K562 (cell line): ENCODE data around the gene PCNX3. TPM values are rescaled to one million over a fixed set of nuclear protein-coding genes. Genes with fewer than 3 reads are reported as not detected.
A peak's percentile ranks its signal among the peaks of the same experiment; 100 is the strongest.

Experiments used
- CBFB ChIP-seq: sonication (generic); formaldehyde crosslinking; IDR thresholded peaks from 2 replicates; pipeline ENCODE4 v1.4.0; 2020; ENCODE audit warnings: mild to moderate bottlenecking, missing genetic modification reagents
- CBX1 ChIP-seq: sonication (generic); IDR thresholded peaks from 2 replicates; pipeline ENCODE4 v1.6.1; 2016; ENCODE audit warnings: antibody characterized with exemption, low read depth, mild to moderate bottlenecking
- ELF1 ChIP-seq: fragments of 200-800 bp; sonication (Bioruptor generic); IDR thresholded peaks from 2 replicates; pipeline ENCODE4 v1.6.1; 2016; ENCODE audit warnings: missing genetic modification characterization, missing compliant biosample characterization
- FOSL1 ChIP-seq: fragments of 200-800 bp; sonication (Bioruptor generic); conservative IDR thresholded peaks from 2 replicates; pipeline ENCODE4 v1.6.1; 2016; ENCODE audit warnings: missing genetic modification characterization, missing compliant biosample characterization
- GABPA ChIP-seq: fragments of 200-800 bp; sonication (Bioruptor generic); conservative IDR thresholded peaks from 2 replicates; pipeline ENCODE4 v1.6.1; 2016; ENCODE audit warnings: low read depth, missing genetic modification characterization, missing compliant biosample characterization
- HNRNPL ChIP-seq: fragments of 200-400 bp; formaldehyde crosslinking; IDR thresholded peaks from 2 replicates; pipeline ENCODE4 v1.6.1; 2017; ENCODE audit warnings: low read depth, mild to moderate bottlenecking, low read length
- PHF8 ChIP-seq: fragments of 200-600 bp; sonication (generic); IDR thresholded peaks from 2 replicates; pipeline ENCODE4 v1.6.1; 2012; ENCODE audit warnings: mixed run types, mild to moderate bottlenecking, inconsistent platforms, low read length, moderate library complexity, borderline replicate concordance
- RBFOX2 ChIP-seq: fragments of 200-400 bp; formaldehyde crosslinking; IDR thresholded peaks from 2 replicates; pipeline ENCODE4 v1.6.1; 2017; ENCODE audit warnings: low read depth, mild to moderate bottlenecking, low read length, moderate library complexity
- TEAD2 ChIP-seq: fragments of 450-650 bp; IDR thresholded peaks from 2 replicates; pipeline ENCODE4 v1.6.1; 2016; ENCODE audit warnings: missing genetic modification characterization, control low read depth, missing compliant biosample characterization
- ZBTB1 ChIP-seq: sonication (generic); formaldehyde crosslinking; IDR thresholded peaks from 2 replicates; pipeline ENCODE4 v1.8.1; 2023; ENCODE audit warnings: missing genetic modification reagents, low read depth, mild to moderate bottlenecking, borderline replicate concordance
- ZFP36 ChIP-seq: fragments of 150-350 bp; IDR thresholded peaks from 2 replicates; pipeline ENCODE4 v1.6.1; 2018; ENCODE audit warnings: low read length, low read depth; ENCODE audit not compliant: partially characterized antibody
- ZNF232 ChIP-seq: sonication (generic); formaldehyde crosslinking; IDR thresholded peaks from 2 replicates; pipeline ENCODE4 v1.8.0; 2022; ENCODE audit warnings: mild to moderate bottlenecking, missing genetic modification reagents
- ZNF830 ChIP-seq: fragments of 250-450 bp; sonication (Bioruptor Pico); IDR thresholded peaks from 2 replicates; pipeline ENCODE4 v1.5.0; 2021; ENCODE audit warnings: mild to moderate bottlenecking
- polyA plus RNA-seq, 8 experiments: library from polyadenylated mRNA; depleted of rRNA in 4 of 8; stranded (reverse) in 5 of 8; unstranded in 3 of 8; fragments of >200 nt; fragmentation: Nextera tagmentation in 2 of 8; fragmentation: Illumina TruSeq in 1 of 8; extraction: Ambion mirVana in 2 of 8; extraction: Trizol in 1 of 8; gene quantifications; 2 replicates each; pipeline versions ENCODE4 v1.2.1 to v1.2.3, GENCODE V29; 2011 to 2014; ENCODE audit warnings: inconsistent platforms in 1 of 8, missing spikeins in 1 of 8
- total RNA-seq, 7 experiments: library from RNA; depleted of rRNA in 6 of 7; stranded (reverse); fragments of >200 nt in 6 of 7; fragmentation: Illumina TruSeq in 2 of 7; extraction: Trizol in 2 of 7; gene quantifications; 2 replicates each; pipeline versions ENCODE4 v1.2.1 to v1.2.3, GENCODE V29; 2011 to 2021; ENCODE audit warnings: low replicate concordance in 1 of 7
- TF ChIP-seq, protein P1 (sequence below): fragments of 250-450 bp; sonication (Bioruptor Pico); IDR thresholded peaks from 2 replicates; pipeline ENCODE4 v1.6.1; 2021; ENCODE audit warnings: mild to moderate bottlenecking
- TF ChIP-seq, protein P2 (sequence below): sonication (generic); formaldehyde crosslinking; IDR thresholded peaks from 2 replicates; pipeline ENCODE4 v1.8.0; 2022; ENCODE audit warnings: missing genetic modification reagents, mild to moderate bottlenecking, borderline replicate concordance
- TF ChIP-seq, protein P3 (sequence below): sonication (generic); IDR thresholded peaks from 2 replicates; pipeline ENCODE4 v1.6.1; 2016
- TF ChIP-seq, protein P4 (sequence below): fragments of 200-400 bp; formaldehyde crosslinking; IDR thresholded peaks from 2 replicates; pipeline ENCODE4 v1.6.1; 2017; ENCODE audit warnings: mild to moderate bottlenecking, low read depth, low read length, moderate library complexity
- TF ChIP-seq, protein P5 (sequence below), 2 experiments: fragments of 200-800 bp in 1 of 2; sonication (Bioruptor generic) in 1 of 2; sonication (generic) in 1 of 2; formaldehyde crosslinking in 1 of 2; IDR thresholded peaks in 1 of 2; conservative IDR thresholded peaks in 1 of 2; 2 replicates each; pipeline versions ENCODE4 v1.5.0 to v1.6.1; 2016 to 2020; ENCODE audit warnings: missing compliant biosample characterization in 1 of 2, missing genetic modification characterization in 1 of 2, missing genetic modification reagents in 1 of 2
- TF ChIP-seq, protein P6 (sequence below): fragments of 250-450 bp; sonication (Bioruptor Pico); IDR thresholded peaks from 2 replicates; pipeline ENCODE4 v1.8.0; 2021; ENCODE audit warnings: mild to moderate bottlenecking, moderate library complexity

PCNX3 gene
- total and polyA plus RNA-seq, 9 of the 15 experiments (the other 6 are each of a cell fraction or from before 2014, with no cell fraction given), result 0.11 to 47.8 (median 12.8) TPM

DNA sequence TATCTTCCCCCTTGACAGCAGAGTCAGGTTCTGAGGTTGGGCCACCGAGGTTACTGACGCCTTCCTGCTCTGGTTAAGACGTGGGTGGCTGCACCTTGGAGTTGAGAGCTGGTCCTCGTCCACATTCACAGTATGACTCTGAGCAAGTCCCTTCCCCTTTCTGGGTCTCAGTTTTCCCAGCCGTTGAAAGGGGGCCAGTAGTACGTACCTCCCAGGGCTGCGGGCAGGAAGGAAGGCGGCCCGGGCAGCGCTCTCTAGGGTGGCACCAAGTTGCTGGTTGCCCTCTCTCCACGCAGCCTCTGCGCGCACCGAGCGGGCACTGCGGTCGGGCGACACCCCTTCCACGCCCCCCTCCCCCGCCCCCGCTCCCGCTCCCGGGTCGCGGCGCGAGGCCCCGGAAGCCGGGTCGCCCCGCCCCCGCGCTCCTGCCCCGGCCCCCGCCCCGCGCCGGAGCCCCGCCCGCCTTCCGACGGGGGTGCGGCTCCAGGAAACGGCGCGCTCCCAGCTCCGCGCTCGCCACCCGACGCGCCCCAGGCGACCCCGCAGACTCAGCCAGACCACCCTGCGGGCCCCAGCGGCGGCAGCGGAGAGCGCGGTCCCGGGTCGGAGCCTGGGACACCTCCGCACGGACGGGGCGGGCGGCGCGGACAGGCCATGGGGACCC lies 39.9 kb upstream of the PCNX3 start, which contains the start of gene EHBP1L1 (continued):
- TF ChIP-seq, protein P1, sequence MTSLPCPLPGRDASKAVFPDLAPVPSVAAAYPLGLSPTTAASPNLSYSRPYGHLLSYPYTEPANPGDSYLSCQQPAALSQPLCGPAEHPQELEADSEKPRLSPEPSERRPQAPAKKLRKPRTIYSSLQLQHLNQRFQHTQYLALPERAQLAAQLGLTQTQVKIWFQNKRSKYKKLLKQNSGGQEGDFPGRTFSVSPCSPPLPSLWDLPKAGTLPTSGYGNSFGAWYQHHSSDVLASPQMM, result no peak
- TF ChIP-seq ZNF232 (CRISPR knock-in tag), result no peak
- TF ChIP-seq ZBTB1 (CRISPR knock-in tag), result peak; percentile 37; the same call in 1 of the 2 replicates
- TF ChIP-seq ELF1 (tag), result peak; percentile 78
- TF ChIP-seq, protein P2, sequence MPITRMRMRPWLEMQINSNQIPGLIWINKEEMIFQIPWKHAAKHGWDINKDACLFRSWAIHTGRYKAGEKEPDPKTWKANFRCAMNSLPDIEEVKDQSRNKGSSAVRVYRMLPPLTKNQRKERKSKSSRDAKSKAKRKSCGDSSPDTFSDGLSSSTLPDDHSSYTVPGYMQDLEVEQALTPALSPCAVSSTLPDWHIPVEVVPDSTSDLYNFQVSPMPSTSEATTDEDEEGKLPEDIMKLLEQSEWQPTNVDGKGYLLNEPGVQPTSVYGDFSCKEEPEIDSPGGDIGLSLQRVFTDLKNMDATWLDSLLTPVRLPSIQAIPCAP, result no peak
- TF ChIP-seq, protein P3, sequence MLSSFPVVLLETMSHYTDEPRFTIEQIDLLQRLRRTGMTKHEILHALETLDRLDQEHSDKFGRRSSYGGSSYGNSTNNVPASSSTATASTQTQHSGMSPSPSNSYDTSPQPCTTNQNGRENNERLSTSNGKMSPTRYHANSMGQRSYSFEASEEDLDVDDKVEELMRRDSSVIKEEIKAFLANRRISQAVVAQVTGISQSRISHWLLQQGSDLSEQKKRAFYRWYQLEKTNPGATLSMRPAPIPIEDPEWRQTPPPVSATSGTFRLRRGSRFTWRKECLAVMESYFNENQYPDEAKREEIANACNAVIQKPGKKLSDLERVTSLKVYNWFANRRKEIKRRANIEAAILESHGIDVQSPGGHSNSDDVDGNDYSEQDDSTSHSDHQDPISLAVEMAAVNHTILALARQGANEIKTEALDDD, result peak; percentile 91; the same call in 1 of the 2 replicates
- TF ChIP-seq, protein P4, sequence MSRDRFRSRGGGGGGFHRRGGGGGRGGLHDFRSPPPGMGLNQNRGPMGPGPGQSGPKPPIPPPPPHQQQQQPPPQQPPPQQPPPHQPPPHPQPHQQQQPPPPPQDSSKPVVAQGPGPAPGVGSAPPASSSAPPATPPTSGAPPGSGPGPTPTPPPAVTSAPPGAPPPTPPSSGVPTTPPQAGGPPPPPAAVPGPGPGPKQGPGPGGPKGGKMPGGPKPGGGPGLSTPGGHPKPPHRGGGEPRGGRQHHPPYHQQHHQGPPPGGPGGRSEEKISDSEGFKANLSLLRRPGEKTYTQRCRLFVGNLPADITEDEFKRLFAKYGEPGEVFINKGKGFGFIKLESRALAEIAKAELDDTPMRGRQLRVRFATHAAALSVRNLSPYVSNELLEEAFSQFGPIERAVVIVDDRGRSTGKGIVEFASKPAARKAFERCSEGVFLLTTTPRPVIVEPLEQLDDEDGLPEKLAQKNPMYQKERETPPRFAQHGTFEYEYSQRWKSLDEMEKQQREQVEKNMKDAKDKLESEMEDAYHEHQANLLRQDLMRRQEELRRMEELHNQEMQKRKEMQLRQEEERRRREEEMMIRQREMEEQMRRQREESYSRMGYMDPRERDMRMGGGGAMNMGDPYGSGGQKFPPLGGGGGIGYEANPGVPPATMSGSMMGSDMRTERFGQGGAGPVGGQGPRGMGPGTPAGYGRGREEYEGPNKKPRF, result no peak
- TF ChIP-seq RBFOX2, result peak; percentile 62
- TF ChIP-seq PHF8, result peak; percentile 55; the same call in 1 of the 2 replicates
- TF ChIP-seq ZFP36, result no peak
- peak; percentile 13 for TF ChIP-seq FOSL1 (tag)
- TF ChIP-seq, protein P5, sequence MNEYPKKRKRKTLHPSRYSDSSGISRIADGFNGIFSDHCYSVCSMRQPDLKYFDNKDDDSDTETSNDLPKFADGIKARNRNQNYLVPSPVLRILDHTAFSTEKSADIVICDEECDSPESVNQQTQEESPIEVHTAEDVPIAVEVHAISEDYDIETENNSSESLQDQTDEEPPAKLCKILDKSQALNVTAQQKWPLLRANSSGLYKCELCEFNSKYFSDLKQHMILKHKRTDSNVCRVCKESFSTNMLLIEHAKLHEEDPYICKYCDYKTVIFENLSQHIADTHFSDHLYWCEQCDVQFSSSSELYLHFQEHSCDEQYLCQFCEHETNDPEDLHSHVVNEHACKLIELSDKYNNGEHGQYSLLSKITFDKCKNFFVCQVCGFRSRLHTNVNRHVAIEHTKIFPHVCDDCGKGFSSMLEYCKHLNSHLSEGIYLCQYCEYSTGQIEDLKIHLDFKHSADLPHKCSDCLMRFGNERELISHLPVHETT (CRISPR knock-in tag; conservative IDR thresholded peaks at IDR 0.05 in 1 of 2, IDR thresholded peaks at IDR 0.05 in 1 of 2), result peak in 1 of 2 experiments; percentile 91; a peak in 2 of 4 replicates
- 0 out of 2 replicates have a peak, but pooled peaks have one; percentile 27 for TF ChIP-seq HNRNPL
- no peak for TF ChIP-seq TEAD2
- TF ChIP-seq CBFB (CRISPR knock-in tag), result no peak
- TF ChIP-seq CBX1, result peak; percentile 79
- TF ChIP-seq, protein P6, sequence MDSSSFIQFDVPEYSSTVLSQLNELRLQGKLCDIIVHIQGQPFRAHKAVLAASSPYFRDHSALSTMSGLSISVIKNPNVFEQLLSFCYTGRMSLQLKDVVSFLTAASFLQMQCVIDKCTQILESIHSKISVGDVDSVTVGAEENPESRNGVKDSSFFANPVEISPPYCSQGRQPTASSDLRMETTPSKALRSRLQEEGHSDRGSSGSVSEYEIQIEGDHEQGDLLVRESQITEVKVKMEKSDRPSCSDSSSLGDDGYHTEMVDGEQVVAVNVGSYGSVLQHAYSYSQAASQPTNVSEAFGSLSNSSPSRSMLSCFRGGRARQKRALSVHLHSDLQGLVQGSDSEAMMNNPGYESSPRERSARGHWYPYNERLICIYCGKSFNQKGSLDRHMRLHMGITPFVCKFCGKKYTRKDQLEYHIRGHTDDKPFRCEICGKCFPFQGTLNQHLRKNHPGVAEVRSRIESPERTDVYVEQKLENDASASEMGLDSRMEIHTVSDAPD (CRISPR knock-in tag), result no peak
- 0 out of 2 replicates have a peak, but pooled peaks have one; percentile 60 for TF ChIP-seq ZNF830 (CRISPR knock-in tag)
- TF ChIP-seq GABPA, result peak; percentile 70
